ENCODE measurements around the gene IGSF3. TPM values are rescaled to one million over a fixed set of nuclear protein-coding genes. Genes with fewer than 3 reads are reported as not detected.

The IGSF3 gene
- total and polyA plus RNA-seq, 2 of the 13 experiments (the other 11 are each of a cell fraction or from before 2014, with no cell fraction given), result 0.11 to 0.16 TPM

DNA sequence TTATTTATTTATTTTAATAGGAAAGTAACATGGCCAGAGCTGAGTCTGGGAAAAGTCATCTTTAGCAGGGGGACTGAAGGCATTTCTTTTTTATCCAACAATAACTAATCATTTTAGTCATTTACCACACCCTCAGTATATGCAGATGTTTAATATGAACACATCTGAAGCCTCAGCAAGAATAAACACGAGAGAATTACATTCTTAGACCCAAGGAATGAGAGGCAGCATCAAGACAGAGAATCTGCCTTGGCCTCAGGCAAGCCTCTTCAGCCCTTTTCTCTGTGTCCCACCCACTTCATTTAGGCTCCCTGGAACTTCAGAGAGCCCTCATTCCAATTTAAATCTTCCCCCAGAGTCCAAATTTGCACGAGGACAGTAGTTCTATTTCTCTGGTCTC, 17.0 kb upstream of the IGSF3 start (continued):
- TF ChIP-seq IRF1 (CRISPR knock-in tag; IDR thresholded peaks at IDR 0.05; ENCODE audit: low read depth) (no peak), MAFF (IDR thresholded peaks at IDR 0.05; ENCODE audit: low read depth, low read length) (no peak), ARNT2 (CRISPR knock-in tag; IDR thresholded peaks at IDR 0.05; ENCODE audit: low read depth) (no peak), IKZF1 (IDR thresholded peaks at IDR 0.05) (no peak), ZNF83 (CRISPR knock-in tag; IDR thresholded peaks at IDR 0.05; ENCODE audit: borderline replicate concordance) (no peak), GTF2F1 (IDR thresholded peaks at IDR 0.05; ENCODE audit: low read length) (no peak), ZNF7 (CRISPR knock-in tag; IDR thresholded peaks at IDR 0.05) (no peak)
- TF ChIP-seq, protein P1, sequence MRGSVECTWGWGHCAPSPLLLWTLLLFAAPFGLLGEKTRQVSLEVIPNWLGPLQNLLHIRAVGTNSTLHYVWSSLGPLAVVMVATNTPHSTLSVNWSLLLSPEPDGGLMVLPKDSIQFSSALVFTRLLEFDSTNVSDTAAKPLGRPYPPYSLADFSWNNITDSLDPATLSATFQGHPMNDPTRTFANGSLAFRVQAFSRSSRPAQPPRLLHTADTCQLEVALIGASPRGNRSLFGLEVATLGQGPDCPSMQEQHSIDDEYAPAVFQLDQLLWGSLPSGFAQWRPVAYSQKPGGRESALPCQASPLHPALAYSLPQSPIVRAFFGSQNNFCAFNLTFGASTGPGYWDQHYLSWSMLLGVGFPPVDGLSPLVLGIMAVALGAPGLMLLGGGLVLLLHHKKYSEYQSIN (CRISPR knock-in tag; IDR thresholded peaks at IDR 0.05; ENCODE audit: borderline replicate concordance), result no peak

- POLR2A ChIA-PET, result no interaction called here
- no peak for ATAC-seq
Measured at GRCh38 chr1:116682641-116683221, 15.2 kb upstream of the IGSF3 start.

More at GRCh38 chr1:116682641-116683221, 15.2 kb upstream of the IGSF3 start:
- no peaks in the 10 kb centered on the region for H3K79me2 ChIP-seq (ENCODE audit: insufficient read depth, low read length)
- BruUV-seq (replicated peaks), result no TSS peak
- no peaks in the 10 kb centered on the region for H3K27me3 ChIP-seq (ENCODE audit: control insufficient read depth in 1 of 2, insufficient read depth in 2 of 2, low read length in 2 of 2)
- H3K4me1 ChIP-seq (ENCODE audit: insufficient read depth, low read length), result 0 out of 2 replicates have a peak, but pooled peaks cover 2% of the 10 kb centered on the region
- CTCF ChIA-PET (ENCODE audit: low intra/inter-chr PET ratio, low total read pairs), result no interaction called here
- WGBS (ENCODE audit: low lambda C conversion rate), result 22% methylated on average over 4 of the region's 4 CpGs
- FAIRE-seq (no peak), DNase-seq (ENCODE audit: low spot score) (no peak)
- H3K27ac ChIP-seq (ENCODE audit: extremely low read length, insufficient read depth, low read length), result no peak overlapping the region
- H3K9ac ChIP-seq (ENCODE audit: insufficient read depth, low read depth, low read length), result no peak overlapping the region
- no peaks in the 10 kb centered on the region for H3K36me3 ChIP-seq (replicated peaks in 1 of 2; ENCODE audit: control insufficient read depth in 1 of 2, insufficient read depth in 2 of 2, low read length in 2 of 2)
- intact Hi-C loops (cut with micrococcal nuclease; ENCODE audit: unreplicated experiment) (no loop called here), in situ Hi-C loops (cut with HindIII; ENCODE audit: extremely low pct_ligation_motif_present, low pct_unique_long_range_greater_than_20kb) (no loop called here)
- H3K4me2 ChIP-seq (ENCODE audit: low read depth, low read length), result no peak overlapping the region
- H2AFZ ChIP-seq (ENCODE audit: low read length), result no peak overlapping the region
- no peak overlapping the region for H3K4me3 ChIP-seq (replicated peaks in 1 of 3; ENCODE audit: insufficient read depth in 1 of 3, low read depth in 2 of 3, low read length in 3 of 3)
- H4K20me1 ChIP-seq (ENCODE audit: insufficient read depth, low read length), result no peaks in the 10 kb centered on the region
- no peaks in the 10 kb centered on the region for H3K9me3 ChIP-seq (ENCODE audit: low read length)
- TF ChIP-seq PTBP1 (IDR thresholded peaks at IDR 0.05; ENCODE audit: low read depth, low read length, poor library complexity, severe bottlenecking), result no peak
- no peak for TF ChIP-seq ZNF720 (CRISPR knock-in tag; IDR thresholded peaks at IDR 0.05)
- no peak for TF ChIP-seq NCOA5 (CRISPR knock-in tag; IDR thresholded peaks at IDR 0.05)
